GM12878 (cell line): Measurements from ENCODE around the gene PPP1R15A. TPM values are rescaled to one million over a fixed set of nuclear protein-coding genes. Genes with fewer than 3 reads are reported as not detected.

ENCODE experiments used
- CBX5 ChIP-seq: sonication (generic); IDR thresholded peaks from 2 replicates; pipeline ENCODE4 v1.6.1; 2016; ENCODE audit warnings: low read depth, moderate library complexity, mild to moderate bottlenecking, inconsistent platforms
- CHD2 ChIP-seq: IDR thresholded peaks from 2 replicates; pipeline ENCODE4 v1.6.1; 2011; ENCODE audit warnings: low read depth, low read length, improper control_type of control experiment, borderline replicate concordance
- CREM ChIP-seq: IDR thresholded peaks from 2 replicates; pipeline ENCODE4 v1.6.1; 2014; ENCODE audit warnings: antibody characterized with exemption, low read depth
- EP300 ChIP-seq, 2 experiments: fragments of 150-350 bp in 1 of 2; IDR thresholded peaks; 2 replicates each; pipeline ENCODE4 v1.6.1; 2011 to 2012; ENCODE audit warnings: low read depth in 2 of 2, low read length in 2 of 2, borderline replicate concordance in 1 of 2, improper control_type of control experiment in 1 of 2, inconsistent platforms in 1 of 2; ENCODE audit not compliant: control insufficient read depth in 1 of 2
- ETV6 ChIP-seq, 2 experiments: fragments of 450-650 bp in 1 of 2; IDR thresholded peaks in 1 of 2; conservative IDR thresholded peaks in 1 of 2; 2 replicates each; pipeline ENCODE4 v1.6.1; 2014; ENCODE audit warnings: antibody characterized with exemption in 1 of 2, borderline replicate concordance in 1 of 2, low read depth in 1 of 2, mild to moderate bottlenecking in 1 of 2, moderate library complexity in 1 of 2
- HDAC2 ChIP-seq: fragments of 200-600 bp; sonication (generic); IDR thresholded peaks from 2 replicates; pipeline ENCODE4 v1.6.1; 2017
- HDGF ChIP-seq: fragments of 450-650 bp; IDR thresholded peaks from 2 replicates; pipeline ENCODE4 v1.6.1; 2016; ENCODE audit warnings: antibody characterized with exemption
- IKZF1 ChIP-seq: fragments of 450-650 bp; conservative IDR thresholded peaks from 2 replicates; pipeline ENCODE4 v1.6.1; 2017; ENCODE audit warnings: antibody characterized with exemption, mild to moderate bottlenecking
- IKZF2 ChIP-seq, 2 experiments: fragments of 450-650 bp; IDR thresholded peaks; 2 replicates each; pipeline ENCODE4 v1.6.1; 2017; ENCODE audit warnings: mild to moderate bottlenecking in 2 of 2, moderate library complexity in 2 of 2
- IRF5 ChIP-seq: fragments of 450-650 bp; IDR thresholded peaks from 2 replicates; pipeline ENCODE4 v1.6.1; 2017; ENCODE audit warnings: borderline replicate concordance
- MXI1 ChIP-seq: fragments of 150-350 bp; IDR thresholded peaks from 2 replicates; pipeline ENCODE4 v1.6.1; 2011; ENCODE audit warnings: low read depth, mild to moderate bottlenecking, inconsistent platforms, low read length, improper control_type of control experiment
- NFYB ChIP-seq: IDR thresholded peaks from 2 replicates; pipeline ENCODE4 v1.6.1; 2011; ENCODE audit warnings: low read depth, mild to moderate bottlenecking, low read length, improper control_type of control experiment, moderate library complexity; ENCODE audit not compliant: insufficient read depth
- NR2C1 ChIP-seq: fragments of 450-650 bp; IDR thresholded peaks from 2 replicates; pipeline ENCODE4 v1.6.1; 2017; ENCODE audit warnings: antibody characterized with exemption, mild to moderate bottlenecking, moderate library complexity
- NR2F1 ChIP-seq: fragments of 450-650 bp; conservative IDR thresholded peaks from 2 replicates; pipeline ENCODE4 v1.6.1; 2017; ENCODE audit warnings: mild to moderate bottlenecking
- POLR2AphosphoS2 ChIP-seq: IDR thresholded peaks from 2 replicates; pipeline ENCODE4 v1.6.1; 2011; ENCODE audit warnings: low read depth, mild to moderate bottlenecking, low read length, improper control_type of control experiment, moderate library complexity
- RB1 ChIP-seq: fragments of 450-650 bp; formaldehyde crosslinking; IDR thresholded peaks from 2 replicates; pipeline ENCODE4 v1.6.1; 2017; ENCODE audit warnings: mild to moderate bottlenecking, borderline replicate concordance
- RELA ChIP-seq: fragments of 450-650 bp; IDR thresholded peaks from 2 replicates; pipeline ENCODE4 v1.8.0; 2014; ENCODE audit warnings: borderline replicate concordance; ENCODE audit not compliant: partially characterized antibody
- RUNX3 ChIP-seq: IDR thresholded peaks from 2 replicates; pipeline ENCODE4 v1.6.1; 2012; ENCODE audit warnings: low read length, inconsistent platforms
- SMAD1 ChIP-seq: fragments of 450-650 bp; IDR thresholded peaks from 2 replicates; pipeline ENCODE4 v1.6.1; 2018; ENCODE audit warnings: mild to moderate bottlenecking, low read depth; ENCODE audit not compliant: partially characterized antibody
- SP1 ChIP-seq: IDR thresholded peaks from one replicate; pipeline ENCODE4 v1.6.1; 2011; ENCODE audit warnings: low read depth, low read length
- TCF7 ChIP-seq: IDR thresholded peaks from 2 replicates; pipeline ENCODE4 v1.6.1; 2014; ENCODE audit warnings: antibody characterized with exemption, borderline replicate concordance
- ZNF384 ChIP-seq: IDR thresholded peaks from 2 replicates; pipeline ENCODE4 v1.6.1; 2012; ENCODE audit warnings: low read depth, mild to moderate bottlenecking, low read length, improper control_type of control experiment, borderline replicate concordance
- polyA plus RNA-seq, 11 experiments: library from polyadenylated mRNA; depleted of rRNA in 4 of 11; unstranded in 6 of 11; stranded (reverse) in 5 of 11; fragments of >200 nt; fragmentation: Nextera tagmentation in 4 of 11; fragmentation: Illumina TruSeq in 1 of 11; extraction: Ambion mirVana in 4 of 11; extraction: Trizol in 1 of 11; gene quantifications; 1 replicate in 1 of 11; 2 replicates in 10 of 11; pipeline versions ENCODE4 v1.2.1 to v1.2.3, GENCODE V29; 2011 to 2016; ENCODE audit warnings: inconsistent platforms in 2 of 11, missing spikeins in 2 of 11, low read depth in 1 of 11
- total RNA-seq, 4 experiments: library from RNA; depleted of rRNA in 3 of 4; stranded (reverse); fragments of >200 nt in 3 of 4; fragmentation: Illumina TruSeq in 1 of 4; extraction: Trizol in 1 of 4; gene quantifications; 2 replicates each; pipeline versions ENCODE4 v1.2.1 to v1.2.3, GENCODE V29; 2013 to 2021
- TF ChIP-seq, protein P1 (sequence below), 3 experiments: IDR thresholded peaks in 2 of 3; conservative IDR thresholded peaks in 1 of 3; 2 replicates each; pipeline ENCODE4 v1.5.1; 2011; ENCODE audit warnings: low read depth in 3 of 3, low read length in 3 of 3, mild to moderate bottlenecking in 3 of 3, control low read depth in 2 of 3, moderate library complexity in 2 of 3, inconsistent platforms in 1 of 3, mixed read lengths in 1 of 3; ENCODE audit not compliant: control insufficient read depth in 2 of 3, insufficient read depth in 1 of 3; ENCODE audit errors: extremely low read depth in 1 of 3
- TF ChIP-seq, protein P2 (sequence below): fragments of 450-650 bp; IDR thresholded peaks from 2 replicates; pipeline ENCODE4 v1.6.1; 2018; ENCODE audit warnings: mild to moderate bottlenecking, low read depth, moderate library complexity; ENCODE audit not compliant: partially characterized antibody

The PPP1R15A gene
- total and polyA plus RNA-seq, 10 of the 15 experiments (the other 5 are each of a cell fraction or from before 2014, with no cell fraction given), result 0.68 to 50.8 (median 27.7) TPM

- TF ChIP-seq, protein P1, sequence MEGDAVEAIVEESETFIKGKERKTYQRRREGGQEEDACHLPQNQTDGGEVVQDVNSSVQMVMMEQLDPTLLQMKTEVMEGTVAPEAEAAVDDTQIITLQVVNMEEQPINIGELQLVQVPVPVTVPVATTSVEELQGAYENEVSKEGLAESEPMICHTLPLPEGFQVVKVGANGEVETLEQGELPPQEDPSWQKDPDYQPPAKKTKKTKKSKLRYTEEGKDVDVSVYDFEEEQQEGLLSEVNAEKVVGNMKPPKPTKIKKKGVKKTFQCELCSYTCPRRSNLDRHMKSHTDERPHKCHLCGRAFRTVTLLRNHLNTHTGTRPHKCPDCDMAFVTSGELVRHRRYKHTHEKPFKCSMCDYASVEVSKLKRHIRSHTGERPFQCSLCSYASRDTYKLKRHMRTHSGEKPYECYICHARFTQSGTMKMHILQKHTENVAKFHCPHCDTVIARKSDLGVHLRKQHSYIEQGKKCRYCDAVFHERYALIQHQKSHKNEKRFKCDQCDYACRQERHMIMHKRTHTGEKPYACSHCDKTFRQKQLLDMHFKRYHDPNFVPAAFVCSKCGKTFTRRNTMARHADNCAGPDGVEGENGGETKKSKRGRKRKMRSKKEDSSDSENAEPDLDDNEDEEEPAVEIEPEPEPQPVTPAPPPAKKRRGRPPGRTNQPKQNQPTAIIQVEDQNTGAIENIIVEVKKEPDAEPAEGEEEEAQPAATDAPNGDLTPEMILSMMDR (IDR thresholded peaks at IDR 0.05 in 2 of 3, conservative IDR thresholded peaks at IDR 0.05 in 1 of 3; ENCODE audit: control insufficient read depth in 2 of 3, extremely low read depth in 1 of 3, insufficient read depth in 1 of 3, low read depth in 3 of 3, low read length in 3 of 3), result 0 out of 6 replicates have a peak, but pooled peaks of 1 of the 3 experiments have one; percentile 13
- TF ChIP-seq RELA, result peak; percentile 14
- TF ChIP-seq NFYB, result peak; percentile 97
- TF ChIP-seq EP300 (IDR thresholded peaks at IDR 0.05; ENCODE audit: borderline replicate concordance in 1 of 2, control insufficient read depth in 1 of 2, low read depth in 2 of 2, low read length in 2 of 2), result no peak
- no peak for TF ChIP-seq IRF5
- TF ChIP-seq, protein P2, sequence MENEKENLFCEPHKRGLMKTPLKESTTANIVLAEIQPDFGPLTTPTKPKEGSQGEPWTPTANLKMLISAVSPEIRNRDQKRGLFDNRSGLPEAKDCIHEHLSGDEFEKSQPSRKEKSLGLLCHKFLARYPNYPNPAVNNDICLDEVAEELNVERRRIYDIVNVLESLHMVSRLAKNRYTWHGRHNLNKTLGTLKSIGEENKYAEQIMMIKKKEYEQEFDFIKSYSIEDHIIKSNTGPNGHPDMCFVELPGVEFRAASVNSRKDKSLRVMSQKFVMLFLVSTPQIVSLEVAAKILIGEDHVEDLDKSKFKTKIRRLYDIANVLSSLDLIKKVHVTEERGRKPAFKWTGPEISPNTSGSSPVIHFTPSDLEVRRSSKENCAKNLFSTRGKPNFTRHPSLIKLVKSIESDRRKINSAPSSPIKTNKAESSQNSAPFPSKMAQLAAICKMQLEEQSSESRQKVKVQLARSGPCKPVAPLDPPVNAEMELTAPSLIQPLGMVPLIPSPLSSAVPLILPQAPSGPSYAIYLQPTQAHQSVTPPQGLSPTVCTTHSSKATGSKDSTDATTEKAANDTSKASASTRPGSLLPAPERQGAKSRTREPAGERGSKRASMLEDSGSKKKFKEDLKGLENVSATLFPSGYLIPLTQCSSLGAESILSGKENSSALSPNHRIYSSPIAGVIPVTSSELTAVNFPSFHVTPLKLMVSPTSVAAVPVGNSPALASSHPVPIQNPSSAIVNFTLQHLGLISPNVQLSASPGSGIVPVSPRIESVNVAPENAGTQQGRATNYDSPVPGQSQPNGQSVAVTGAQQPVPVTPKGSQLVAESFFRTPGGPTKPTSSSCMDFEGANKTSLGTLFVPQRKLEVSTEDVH, result peak; percentile 61
- no peak for TF ChIP-seq ZNF384
- TF ChIP-seq HDGF, result peak; percentile 53
- TF ChIP-seq MXI1, result peak; percentile 41; the same call in 1 of the 2 replicates
- no peak for TF ChIP-seq HDAC2
- TF ChIP-seq POLR2AphosphoS2, result peak; percentile 61; the same call in 1 of the 2 replicates
- TF ChIP-seq SMAD1, result no peak
- 0 out of 2 replicates have a peak, but pooled peaks have one; percentile 31 for TF ChIP-seq CHD2
- peak; percentile 90 for TF ChIP-seq NR2F1
- peak; percentile 28 to 30; a peak in 1 of 4 replicates for TF ChIP-seq IKZF2 (IDR thresholded peaks at IDR 0.05)
- 0 out of 2 replicates have a peak, but pooled peaks have one; percentile 19 for TF ChIP-seq RB1
- peak; percentile 65 for TF ChIP-seq RUNX3
- TF ChIP-seq TCF7, result no peak
- TF ChIP-seq IKZF1, result peak; percentile 81
- TF ChIP-seq CREM, result peak; percentile 62; the same call in 1 of the 2 replicates
- no peak for TF ChIP-seq ETV6 (conservative IDR thresholded peaks at IDR 0.05 in 1 of 2, IDR thresholded peaks at IDR 0.05 in 1 of 2; ENCODE audit: borderline replicate concordance in 1 of 2, low read depth in 1 of 2)
- peak; percentile 95 for TF ChIP-seq NR2C1
- TF ChIP-seq CBX5, result no peak
- TF ChIP-seq SP1, result peak; percentile 83
Observed at GRCh38 chr19:48899781-48900476, 27.7 kb downstream of the PPP1R15A start, which contains the start of gene NUCB1 (continued).
